NCI-H345 (cell line): Measurements from ENCODE around the gene SEMA3B.
"Not testable (repeated sequence)": the region's sequence is repeated elsewhere in the genome, so short reads cannot be mapped to it uniquely, and the experiment has no call there.

Source experiments
- DNase-seq: peaks from one replicate; lab custom pipeline; 2025; lab: John Stamatoyannopoulos, UW

Gene SEMA3B

DNA sequence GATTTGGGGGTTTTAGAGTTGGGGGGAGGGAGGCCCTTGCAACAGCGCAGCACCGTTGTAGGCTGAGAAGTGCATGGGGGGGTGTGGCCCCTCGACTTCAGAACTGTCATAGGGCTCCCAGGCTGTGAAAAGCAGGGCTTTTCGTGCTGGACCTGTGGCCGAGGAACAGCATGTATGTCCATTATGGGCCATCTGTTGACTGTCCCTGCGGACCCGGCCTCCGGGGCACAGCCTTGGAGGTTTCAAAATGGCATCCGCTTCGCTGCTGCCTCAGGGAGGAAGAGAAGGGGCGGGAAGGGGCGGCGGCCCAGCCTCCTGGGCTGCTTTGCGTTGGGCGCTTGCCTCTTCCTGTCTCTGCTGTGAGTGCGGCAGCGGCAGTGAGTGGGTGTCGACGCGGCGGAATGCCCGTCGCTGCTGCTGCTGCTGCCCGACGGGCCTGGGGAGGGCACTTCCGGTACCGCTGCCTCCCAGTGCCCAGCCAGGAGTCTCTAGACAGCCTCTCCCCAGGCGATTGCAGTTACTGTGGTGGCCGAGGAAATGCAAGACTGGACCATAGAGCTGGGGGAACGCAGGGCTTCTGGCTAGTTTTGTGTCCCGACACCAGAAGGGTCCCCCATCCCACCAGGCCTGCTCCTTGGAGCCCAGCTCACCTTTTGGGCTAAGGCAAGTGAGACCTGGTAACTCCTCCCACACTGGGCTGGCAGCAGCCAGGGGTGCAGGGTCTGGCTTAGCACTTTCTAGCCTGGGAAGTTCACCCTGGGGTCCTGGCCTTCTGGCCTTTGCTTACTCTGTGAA lies 31.0 kb upstream of the SEMA3B start:
- DNase-seq = peak; percentile 67

DNA sequence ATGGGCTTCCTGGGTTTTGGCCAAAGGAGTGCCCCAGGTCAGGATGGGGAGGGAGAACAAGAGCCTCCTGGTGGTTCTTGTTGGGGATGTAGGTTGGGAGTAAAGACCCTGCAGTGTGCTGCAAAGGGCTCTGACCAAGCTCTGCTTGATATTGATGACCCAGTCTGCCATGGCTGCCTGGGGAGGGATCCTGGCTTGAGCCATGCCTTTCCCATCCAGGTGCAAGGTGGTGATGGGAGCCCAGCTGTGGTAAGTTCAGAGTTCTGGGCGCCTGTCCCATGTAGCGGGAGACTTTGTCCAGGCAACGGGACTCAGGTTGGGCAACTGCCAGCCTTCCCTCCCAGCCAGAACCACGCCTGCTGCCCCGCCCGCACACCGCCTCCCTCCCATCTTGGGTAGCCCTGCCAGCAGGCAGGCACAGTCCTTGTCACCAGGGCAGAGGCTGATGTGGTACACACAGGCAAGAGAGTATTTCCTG lies 30.4 kb upstream of the SEMA3B start:
- DNase-seq = peak; percentile 9

DNA sequence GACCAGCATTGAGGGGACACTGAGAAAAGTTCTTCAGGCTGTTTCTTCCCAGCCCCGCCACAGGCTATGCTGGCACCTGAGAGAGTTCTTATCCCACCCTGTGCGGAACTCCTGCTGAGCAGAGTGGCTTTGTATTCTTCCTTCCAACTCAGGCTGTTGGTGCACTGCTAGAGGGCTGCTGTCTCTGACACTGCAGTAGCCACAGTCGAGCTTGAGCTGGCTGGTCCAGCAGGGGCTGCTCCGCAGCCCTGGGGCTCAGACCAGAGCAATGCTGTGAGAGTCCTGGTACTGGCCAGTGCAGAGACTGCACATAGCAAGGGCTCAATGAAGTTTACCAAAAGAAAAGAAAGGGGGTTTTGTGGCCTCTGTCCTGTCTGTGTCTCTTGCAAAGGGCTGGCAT lies 29.3 kb upstream of the SEMA3B start:
- no peak for DNase-seq

DNA sequence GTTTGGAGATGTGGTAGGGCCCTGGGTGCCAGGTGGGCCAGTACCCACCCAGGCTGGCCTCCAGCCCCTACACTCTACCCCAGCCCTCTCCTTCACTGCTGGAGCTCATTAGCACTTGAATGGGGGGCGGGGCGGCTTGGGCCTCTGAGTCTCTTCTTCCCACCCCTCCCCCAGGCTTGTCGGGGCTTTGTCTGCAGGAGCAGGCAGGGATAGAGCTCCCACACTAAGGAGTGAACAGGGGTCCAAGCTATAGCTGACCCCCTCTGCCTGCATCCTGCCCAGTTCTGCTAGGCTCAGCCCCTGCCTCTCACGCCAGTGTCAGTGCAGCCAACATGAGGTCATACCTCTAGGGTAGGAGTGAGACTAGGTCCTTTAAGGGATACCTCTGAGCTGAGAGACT lies 27.8 kb upstream of the SEMA3B start:
- peak; percentile 50 for DNase-seq

DNA sequence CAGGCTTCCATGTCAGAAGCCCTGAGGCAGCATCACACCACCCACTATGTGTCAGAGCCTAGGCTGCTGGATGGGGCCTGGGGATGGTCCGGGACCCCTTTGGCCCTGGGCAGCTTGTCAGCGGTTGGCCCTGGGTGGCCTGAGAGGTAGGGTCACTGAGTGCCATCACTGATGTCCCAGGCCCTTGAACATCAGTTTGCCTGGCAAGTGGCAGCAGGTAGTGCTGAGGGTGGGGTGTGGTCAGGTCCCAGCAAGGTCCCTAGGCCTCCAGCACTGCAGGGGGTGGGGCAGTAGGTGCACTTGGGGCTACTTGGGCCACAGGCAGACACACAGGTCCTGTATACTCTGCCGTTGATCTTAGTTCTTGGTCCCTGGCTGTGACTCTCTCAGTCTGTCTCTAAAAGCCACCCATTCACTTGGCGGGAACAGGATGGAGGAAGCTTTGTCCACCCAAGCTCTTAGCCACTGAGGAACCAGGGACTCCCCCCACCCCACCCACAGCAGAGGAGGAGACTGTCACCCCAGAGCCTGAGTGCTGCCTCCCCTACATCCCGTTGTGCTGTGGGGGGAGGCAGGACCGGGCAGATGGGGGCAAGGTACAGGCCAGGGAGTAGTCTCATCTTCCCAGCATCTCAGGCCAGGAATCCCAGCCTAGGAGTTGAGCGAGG lies 27.1 kb upstream of the SEMA3B start:
- no peak for DNase-seq

DNA sequence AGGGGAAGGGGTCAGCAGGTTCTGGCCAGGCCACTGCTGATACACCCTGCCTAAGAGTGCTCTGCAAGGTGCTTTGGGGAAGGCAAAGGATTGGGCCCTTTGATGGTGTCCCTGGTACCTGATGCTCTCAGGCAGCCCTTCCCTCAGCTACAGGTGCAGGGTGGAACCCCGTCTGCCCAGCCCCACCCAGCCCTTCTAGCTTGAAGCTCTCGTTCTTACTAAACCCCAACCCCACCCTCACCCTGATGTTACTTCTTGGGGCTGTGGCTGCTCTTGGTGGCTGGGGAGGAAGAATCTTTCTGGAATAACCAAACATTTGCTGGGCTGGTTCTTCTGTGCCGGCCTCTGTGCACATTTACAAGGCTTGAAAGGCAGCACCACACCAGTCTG lies 26.6 kb upstream of the SEMA3B start:
- DNase-seq = no peak

DNA sequence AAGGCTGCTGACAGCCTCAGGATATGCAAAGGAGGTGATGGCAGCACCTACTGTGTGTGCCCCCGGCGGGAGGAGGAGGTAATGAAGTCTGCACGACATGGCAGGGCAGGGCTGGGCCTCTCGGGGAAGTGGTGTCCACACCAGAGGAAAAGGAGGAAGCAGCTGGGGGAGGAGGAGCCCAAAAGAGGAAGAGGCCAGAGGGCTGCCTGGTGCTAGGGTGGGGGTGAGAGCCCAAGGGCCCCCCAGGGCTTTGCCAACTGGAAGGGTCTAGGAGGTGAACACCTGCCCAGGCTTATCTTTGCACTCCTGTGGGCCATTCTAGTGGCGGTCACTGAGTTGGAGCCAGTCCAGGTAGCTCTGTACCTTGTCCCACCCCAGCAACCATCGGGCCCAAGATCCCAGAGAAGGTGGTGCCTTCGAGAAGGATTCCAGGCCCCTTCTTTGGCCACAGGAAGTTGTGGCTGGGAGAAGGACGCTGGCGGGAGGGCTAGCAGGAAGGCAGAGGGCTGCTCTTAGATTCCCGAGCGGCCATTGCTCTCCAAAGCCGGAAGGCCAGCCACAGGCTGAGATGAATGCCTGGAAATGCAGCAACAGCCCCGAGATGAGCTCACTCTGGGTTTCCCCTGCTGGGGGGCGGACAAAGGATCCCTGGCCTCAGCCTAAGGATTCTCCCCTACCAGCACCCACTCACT lies 25.9 kb upstream of the SEMA3B start:
- DNase-seq = no peak

DNA sequence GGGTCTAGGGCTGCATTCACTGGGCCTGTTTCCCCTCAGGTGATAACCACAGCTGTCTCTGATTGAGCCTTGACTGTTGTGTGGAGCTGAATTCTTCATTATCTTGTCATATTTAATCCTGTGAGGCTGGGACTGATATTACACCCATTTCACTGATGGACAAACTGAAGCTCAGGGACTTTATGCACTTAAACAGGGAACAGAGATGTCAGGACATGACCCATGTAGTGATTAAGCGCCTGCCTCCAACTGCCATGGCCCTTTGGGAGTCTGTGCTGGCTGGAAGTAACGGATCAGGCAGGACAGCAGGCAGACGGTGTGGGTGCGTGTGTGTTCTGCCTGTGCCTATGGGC lies 25.4 kb upstream of the SEMA3B start:
- DNase-seq = no peak

DNA sequence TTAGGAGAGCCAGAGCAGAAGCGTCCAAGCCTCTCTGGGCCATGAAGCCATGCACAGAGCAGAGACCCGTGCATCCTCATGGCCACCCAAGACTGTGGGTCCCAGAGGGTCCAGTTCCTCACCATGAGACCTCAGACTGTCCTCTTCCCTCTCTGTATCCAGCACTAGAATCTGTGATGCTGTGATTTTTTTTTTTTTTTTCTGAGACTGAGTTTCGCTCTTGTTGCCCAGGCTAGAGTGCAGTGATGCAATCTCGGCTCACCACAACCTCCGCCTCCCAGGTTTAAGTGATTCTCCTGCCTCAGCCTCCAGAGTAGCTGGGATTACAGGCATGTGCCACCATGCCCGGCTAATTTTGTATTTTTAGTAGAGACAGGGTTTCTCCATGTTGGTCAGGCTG lies 24.1 kb upstream of the SEMA3B start:
- DNase-seq = not testable (repeated sequence)

DNA sequence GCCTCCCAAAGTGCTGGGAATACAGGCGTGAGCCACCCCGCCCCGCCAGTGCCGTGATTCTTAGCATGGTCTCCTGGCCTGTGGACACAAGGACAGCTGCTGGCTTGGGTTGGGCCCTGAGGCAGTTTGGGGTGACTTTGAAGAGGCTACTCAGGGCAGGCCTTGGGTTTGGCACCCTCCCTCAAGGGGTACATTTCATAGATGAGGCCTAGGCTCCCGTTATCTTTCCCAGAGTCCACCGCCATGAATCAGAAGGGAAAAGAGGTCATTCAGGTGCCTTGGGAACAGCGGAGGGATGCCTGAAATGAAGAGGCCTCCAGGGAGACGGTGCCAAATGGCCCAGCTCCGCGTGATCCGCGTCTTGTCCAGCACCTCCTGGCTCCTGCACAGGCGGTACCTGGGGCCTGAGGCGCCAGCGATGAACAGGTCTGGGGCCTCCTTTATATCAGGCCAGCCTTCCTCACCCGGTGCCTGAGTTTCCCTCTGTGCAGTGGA lies 23.6 kb upstream of the SEMA3B start:
- no peak for DNase-seq

DNA sequence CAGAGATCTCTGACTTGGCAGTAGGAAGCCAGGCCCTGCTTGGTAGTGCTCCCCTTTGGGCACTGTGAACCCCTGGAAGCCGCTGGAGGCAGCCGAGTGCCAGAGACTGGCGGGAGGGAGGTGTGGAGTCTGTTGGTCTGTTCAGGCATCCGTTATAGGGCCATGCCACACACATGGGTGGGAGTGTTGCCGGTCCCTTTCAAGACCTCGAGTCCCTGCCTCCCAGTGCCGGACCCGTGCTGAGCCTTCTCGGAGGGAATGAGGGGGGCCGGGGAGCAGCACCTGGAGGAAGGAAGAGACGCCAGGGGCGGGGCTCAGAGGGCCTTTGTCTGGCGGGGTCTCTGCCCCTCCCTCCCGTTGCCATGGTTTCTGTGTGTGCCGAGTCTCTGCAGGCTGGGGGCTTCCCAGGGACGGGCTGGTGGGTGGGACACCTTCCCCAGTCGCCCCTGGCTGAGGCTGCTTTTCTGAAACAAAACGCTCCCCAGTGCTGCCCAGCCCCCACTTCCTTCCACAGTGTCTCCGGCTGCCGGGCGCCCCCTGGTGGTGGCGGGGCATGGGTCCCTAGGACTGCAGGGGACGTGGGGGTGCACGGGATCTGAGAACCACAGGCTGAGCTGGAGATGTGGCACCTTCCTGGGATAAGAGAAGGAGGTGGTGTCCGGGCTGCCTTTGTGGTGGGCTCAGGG lies 23.0 kb upstream of the SEMA3B start:
- peak; percentile 71 for DNase-seq

DNA sequence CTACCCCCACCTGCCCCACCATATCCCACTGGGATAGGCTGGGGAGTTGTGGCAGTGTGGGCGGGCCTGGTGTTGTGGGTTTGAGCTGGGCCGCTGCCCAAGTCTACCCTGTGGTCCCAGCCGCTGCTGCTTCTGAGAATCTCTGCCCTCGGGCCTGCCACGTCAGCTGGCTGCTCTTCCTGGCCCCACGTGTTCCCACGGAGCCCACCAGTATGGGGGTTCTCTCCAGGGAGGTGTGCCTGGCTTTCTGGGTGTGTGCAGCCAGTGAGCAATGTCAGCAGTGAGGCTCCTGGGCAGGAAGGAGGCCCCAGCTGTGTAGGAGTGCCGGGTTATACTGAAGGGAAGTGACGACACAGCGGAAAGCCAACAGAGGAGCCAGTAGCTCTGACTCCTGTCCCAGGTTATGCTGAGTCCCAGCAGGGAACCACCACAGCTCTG lies 22.4 kb upstream of the SEMA3B start:
- DNase-seq = no peak

DNA sequence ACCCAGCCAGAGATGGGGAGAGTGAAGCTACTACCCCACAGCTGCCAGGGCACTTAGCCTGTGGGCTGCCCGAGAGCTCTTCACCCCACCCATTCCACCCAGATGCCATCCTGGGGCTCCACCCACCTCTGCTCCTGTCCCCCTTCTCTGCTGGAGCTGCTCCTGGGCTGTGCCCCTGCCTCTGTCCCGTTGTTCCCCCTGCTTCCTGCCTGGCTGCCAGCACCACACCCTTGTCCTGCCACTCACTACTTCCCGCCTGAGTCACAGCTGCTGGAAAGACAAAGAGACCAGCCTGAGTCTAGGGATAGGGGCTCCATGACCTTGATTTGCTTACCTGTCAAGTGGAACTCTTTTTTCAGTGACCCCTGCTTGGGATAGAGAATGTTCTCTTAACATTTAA lies 20.6 kb upstream of the SEMA3B start:
- no peak for DNase-seq

DNA sequence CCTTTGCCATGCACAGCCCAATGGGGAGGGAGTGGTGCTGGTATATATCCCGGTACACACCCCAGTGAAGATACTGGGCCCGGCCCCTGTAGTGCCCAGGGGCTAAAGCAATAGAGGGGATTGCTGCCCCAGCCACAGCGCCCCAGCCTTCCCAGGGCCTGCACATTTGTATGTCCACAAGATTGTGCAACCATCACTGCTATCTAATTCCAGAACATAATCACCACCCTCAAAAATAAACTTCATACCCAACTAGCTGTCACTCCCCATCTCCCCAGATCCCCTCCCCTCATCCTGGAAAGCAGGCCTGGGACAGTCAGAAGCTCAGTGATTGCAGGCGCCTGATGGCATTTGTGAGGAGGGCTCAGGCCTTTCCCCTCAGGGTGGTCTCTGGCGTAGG lies 19.5 kb upstream of the SEMA3B start:
- DNase-seq = no peak

DNA sequence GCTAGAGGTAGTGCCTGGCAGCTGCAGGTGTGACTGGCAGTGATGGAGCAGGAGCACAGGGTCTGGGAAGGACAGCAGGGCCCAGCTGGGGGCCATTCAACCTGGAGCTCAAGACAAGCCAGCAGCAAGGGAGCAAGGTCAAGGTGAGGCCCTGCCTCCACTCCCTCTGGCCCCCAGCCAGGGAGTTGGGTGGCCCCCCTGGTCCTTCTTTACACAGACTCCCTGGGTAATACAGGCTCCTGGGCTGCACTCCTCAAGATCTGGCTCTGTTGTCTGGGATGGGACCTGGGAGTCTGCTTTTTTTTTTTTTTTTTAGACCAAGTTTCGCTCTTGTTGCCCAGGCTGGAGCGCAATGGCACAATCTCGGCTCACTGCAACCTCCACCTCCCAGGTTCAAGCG lies 18.4 kb upstream of the SEMA3B start:
- DNase-seq = no peak

DNA sequence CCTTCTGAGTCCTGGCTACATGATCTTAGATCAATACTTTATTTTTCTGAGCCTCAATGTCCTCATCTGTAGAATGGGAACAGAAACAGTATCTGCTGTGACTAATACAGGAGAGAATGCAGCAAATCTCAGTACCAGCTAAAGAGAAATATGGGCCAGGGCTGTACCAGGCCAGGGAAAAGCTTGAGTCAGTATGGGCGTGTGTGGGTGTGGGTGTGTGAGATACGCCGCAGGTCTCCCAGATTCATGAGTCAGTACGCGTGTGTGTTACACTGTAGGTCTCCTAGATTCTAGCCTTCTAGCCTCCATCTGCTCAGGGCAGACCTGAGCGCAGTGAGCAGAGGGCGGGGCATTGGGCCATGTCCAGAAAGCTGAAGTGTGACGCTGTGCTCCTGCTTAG lies 17.7 kb upstream of the SEMA3B start:
- no peak for DNase-seq

DNA sequence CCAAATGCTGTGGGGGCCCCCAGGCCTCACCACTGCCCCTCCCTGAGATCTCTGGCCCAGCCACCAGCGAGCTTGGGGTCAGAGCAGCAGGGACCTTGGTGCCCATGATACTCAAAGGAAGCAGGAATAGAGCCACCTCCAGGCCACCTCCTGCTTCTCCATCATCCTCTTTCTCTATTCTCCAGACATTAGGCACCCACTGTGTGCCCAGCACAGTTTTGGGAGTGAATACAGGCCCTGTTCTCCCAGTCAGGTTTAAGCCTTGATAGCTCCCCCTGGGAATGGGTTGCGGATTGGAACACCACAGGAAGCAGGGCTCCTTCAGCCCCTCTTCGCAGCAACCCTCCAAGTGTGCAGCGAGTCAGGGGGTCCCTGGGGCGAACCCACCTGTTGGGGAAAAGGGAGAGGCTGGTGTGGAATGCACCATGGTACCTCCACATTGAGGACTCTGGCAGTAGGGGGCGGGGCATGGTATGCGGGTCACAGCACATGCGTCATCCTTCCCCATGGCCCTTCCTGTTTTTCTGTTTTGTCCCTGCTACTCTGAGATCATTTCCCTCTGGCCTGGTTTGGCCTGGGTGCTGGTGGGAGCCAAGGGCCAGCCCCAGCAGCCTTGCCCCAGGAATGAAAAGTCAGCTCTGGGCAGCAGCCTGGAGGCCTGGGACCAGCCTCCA lies 14.2 kb upstream of the SEMA3B start:
- DNase-seq = no peak

DNA sequence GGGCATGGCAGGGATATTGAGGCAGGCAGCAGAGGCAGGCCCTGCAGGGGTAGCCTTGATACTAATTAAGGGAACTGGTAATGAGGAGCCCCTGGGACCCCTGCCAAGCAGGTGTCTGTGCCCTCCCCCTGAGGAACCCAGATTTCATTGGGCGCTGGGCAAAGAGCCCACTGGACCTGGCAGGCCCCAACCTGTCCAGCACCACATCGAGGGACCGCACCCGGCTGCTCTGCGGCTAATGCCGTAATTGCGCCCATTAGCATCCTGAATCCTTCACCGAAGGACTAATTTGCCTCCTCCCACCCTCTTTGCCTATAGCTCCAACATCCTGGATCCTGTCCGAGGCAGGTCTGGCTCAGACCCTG lies 13.7 kb upstream of the SEMA3B start:
- no peak for DNase-seq

DNA sequence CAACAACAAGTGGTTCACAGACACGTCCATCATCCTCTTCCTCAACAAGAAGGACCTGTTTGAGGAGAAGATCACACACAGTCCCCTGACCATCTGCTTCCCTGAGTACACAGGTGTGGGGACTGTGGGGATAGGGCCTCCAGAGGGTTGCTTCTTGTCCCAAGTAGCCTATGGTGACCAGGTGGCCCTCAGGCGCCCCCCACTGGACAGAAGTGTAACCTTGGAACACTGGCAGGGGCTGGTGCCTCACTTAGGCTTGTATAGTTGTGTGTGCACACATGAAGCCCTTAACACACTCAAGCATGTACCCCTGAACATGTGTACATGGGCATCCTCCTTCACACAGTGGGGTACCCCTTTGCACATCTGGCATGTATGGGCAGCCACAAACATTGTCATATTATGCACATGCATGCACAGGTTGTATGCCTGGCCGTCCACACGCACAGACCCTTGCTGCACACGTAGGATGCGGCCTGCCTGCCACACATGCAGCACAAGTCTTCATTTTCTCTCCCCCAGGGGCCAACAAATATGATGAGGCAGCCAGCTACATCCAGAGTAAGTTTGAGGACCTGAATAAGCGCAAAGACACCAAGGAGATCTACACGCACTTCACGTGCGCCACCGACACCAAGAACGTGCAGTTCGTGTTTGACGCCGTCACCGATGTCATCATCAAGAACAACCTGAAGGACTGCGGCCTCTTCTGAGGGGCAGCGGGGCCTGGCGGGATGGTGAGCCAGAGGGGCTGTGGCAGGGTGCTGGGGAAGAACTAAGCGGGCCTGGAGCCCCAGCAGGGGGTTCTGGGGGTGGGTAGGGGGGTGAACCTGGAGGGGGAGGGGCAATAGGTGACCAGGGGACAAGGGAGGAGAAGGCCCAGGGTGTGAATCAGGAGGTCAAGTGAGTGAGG lies 11.7 kb upstream of the SEMA3B start:
- peak; percentile 19 for DNase-seq

DNA sequence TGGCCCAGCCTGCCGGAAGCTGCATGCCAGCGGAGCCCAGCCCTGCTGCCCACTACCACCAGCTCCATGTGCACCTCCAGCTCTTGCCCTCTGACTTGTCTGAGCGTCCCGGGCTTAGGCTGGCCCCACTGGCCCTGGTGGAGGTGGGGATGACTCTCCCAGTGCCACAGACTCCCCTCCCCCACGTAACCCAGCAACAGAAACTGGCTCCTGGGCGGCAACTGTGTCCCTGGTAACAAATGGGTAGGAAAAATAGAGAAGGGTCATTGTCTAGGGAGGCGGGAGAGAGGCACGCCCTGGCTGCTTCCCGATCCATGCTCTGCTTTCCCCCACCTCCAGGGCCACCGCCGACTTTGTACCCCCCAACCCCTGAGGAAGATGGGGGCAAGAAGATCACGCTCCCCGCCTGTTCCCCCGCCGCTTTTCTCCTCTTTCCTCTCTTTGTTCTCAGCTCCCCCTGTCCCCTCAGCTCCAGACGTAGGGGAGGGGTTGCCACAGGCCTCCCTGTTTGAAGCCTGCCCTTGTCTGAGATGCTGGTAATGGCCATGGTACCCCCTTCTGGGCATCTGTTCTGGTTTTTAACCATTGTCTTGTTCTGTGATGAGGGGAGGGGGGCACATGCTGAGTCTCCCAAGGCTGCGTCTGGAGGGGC lies 10.8 kb upstream of the SEMA3B start:
- no peak for DNase-seq
